HepG2 (cell line): ENCODE measurements around the gene TMEM247. TPM values are rescaled to one million over a fixed set of nuclear protein-coding genes. Genes with fewer than 3 reads are reported as not detected.

Experiments
- ATAC-seq: fragments of 200-7000 bp; cut with Tn5 transposase; 3 replicates; pipeline ENCODE4 v1.9.1; 2020; ENCODE audit warnings: mild to moderate bottlenecking, moderate library complexity
- BruUV-seq: library from RNA; stranded (reverse); fragments of 400-500 nt; replicated peaks from 2 replicates; lab custom pipeline; 2021; lab: Mats Ljungman, UMichigan
- CTCF ChIA-PET: fragments of 300-600 bp; formaldehyde crosslinking; extraction: SDS; loops from one replicate; lab custom pipeline; 2021; ENCODE audit warnings: low total read pairs, inconsistent platforms, low intra/inter-chr PET ratio; lab: Yijun Ruan, JAX
- POLR2A ChIA-PET: fragments of 350-600 bp; sonication (Branson Sonifier 250); formaldehyde crosslinking; loops from one replicate; lab custom pipeline; 2020; ENCODE audit warnings: antibody characterized with exemption, inconsistent platforms; lab: Yijun Ruan, JAX
- DNase-seq: peaks from one replicate; pipeline ENCODE4 v3.0.0-alpha.2; 2015; ENCODE audit warnings: low spot score
- FAIRE-seq: peaks from 3 replicates; lab custom pipeline; 2011; peaks lifted over from hg19 to GRCh38; lab: Jason Lieb, UNC
- H2AFZ ChIP-seq: one replicate; pipeline ENCODE4 v1.6.1; 2011; ENCODE audit warnings: low read length, inconsistent platforms
- H3K27ac ChIP-seq: fragments of 300-600 bp; 3 replicates; pipeline ENCODE4 v1.8.0; 2011; ENCODE audit warnings: mixed run types, mild to moderate bottlenecking, mixed read lengths, low read length, inconsistent platforms; ENCODE audit not compliant: insufficient read depth; ENCODE audit errors: extremely low read length
- H3K27me3 ChIP-seq, 2 experiments: fragments of 200-600 bp in 1 of 2; 2 replicates in 1 of 2; 3 replicates in 1 of 2; pipeline versions ENCODE4 v1.6.0 to v1.8.0; 2011; ENCODE audit warnings: low read length in 2 of 2, mild to moderate bottlenecking in 2 of 2, moderate library complexity in 2 of 2, inconsistent platforms in 1 of 2; ENCODE audit not compliant: insufficient read depth in 2 of 2, control insufficient read depth in 1 of 2
- H3K36me3 ChIP-seq, 2 experiments: fragments of 200-600 bp in 1 of 2; replicated peaks in 1 of 2; 2 replicates in 1 of 2; 3 replicates in 1 of 2; pipeline versions ENCODE4 v1.5.1 to v1.8.0; 2011; ENCODE audit warnings: low read length in 2 of 2, inconsistent platforms in 1 of 2; ENCODE audit not compliant: insufficient read depth in 2 of 2, control insufficient read depth in 1 of 2
- H3K4me1 ChIP-seq: 2 replicates; pipeline ENCODE4 v1.5.1; 2012; ENCODE audit warnings: low read length, inconsistent platforms; ENCODE audit not compliant: insufficient read depth
- H3K4me2 ChIP-seq: 2 replicates; pipeline ENCODE4 v1.6.0; 2011; ENCODE audit warnings: low read depth, low read length, inconsistent platforms
- H3K4me3 ChIP-seq, 3 experiments: fragments of 200-600 bp in 1 of 3; sonication (generic), shearing (Covaris generic) in 1 of 3; replicated peaks in 1 of 3; 2 replicates each; pipeline ENCODE4 v1.5.1; 2011 to 2016; ENCODE audit warnings: low read length in 3 of 3, inconsistent platforms in 2 of 3, low read depth in 2 of 3, mild to moderate bottlenecking in 2 of 3, control low read depth in 1 of 3, mixed read lengths in 1 of 3; ENCODE audit not compliant: insufficient read depth in 1 of 3
- H3K79me2 ChIP-seq: one replicate; pipeline ENCODE4 v1.6.1; 2011; ENCODE audit warnings: low read length, inconsistent platforms; ENCODE audit not compliant: insufficient read depth
- H3K9ac ChIP-seq: 2 replicates; pipeline ENCODE4 v1.6.0; 2011; ENCODE audit warnings: mild to moderate bottlenecking, low read depth, low read length, inconsistent platforms; ENCODE audit not compliant: insufficient read depth
- H3K9me3 ChIP-seq: 2 replicates; pipeline ENCODE4 v1.5.1; 2012; ENCODE audit warnings: mild to moderate bottlenecking, low read length
- H4K20me1 ChIP-seq: 2 replicates; pipeline ENCODE4 v1.6.0; 2011; ENCODE audit warnings: inconsistent platforms, mild to moderate bottlenecking, low read length, moderate library complexity; ENCODE audit not compliant: insufficient read depth
- AGO2 ChIP-seq: fragments of 200-400 bp; formaldehyde crosslinking; optimal IDR thresholded peaks from 2 replicates; pipeline ENCODE3; 2017; ENCODE audit warnings: mild to moderate bottlenecking, low read depth, low read length, moderate library complexity
- ATF4 ChIP-seq, 2 experiments: fragments of 450-650 bp in 1 of 2; sonication (generic) in 1 of 2; formaldehyde crosslinking; IDR thresholded peaks; 2 replicates each; pipeline versions ENCODE4 v1.5.0 to v1.8.0; 2020 to 2022; ENCODE audit warnings: mild to moderate bottlenecking in 1 of 2, missing genetic modification reagents in 1 of 2
- BCL6 ChIP-seq: IDR thresholded peaks from 2 replicates; pipeline ENCODE4 v1.6.1; 2016; ENCODE audit warnings: missing genetic modification reagents, missing compliant biosample characterization
- CEBPB ChIP-seq: IDR thresholded peaks from 2 replicates; pipeline ENCODE4 v1.6.1; 2011; ENCODE audit warnings: low read depth, low read length, improper control_type of control experiment, borderline replicate concordance
- CENPX ChIP-seq: sonication (generic); formaldehyde crosslinking; IDR thresholded peaks from 2 replicates; pipeline ENCODE4 v1.9.0; 2021; ENCODE audit warnings: mild to moderate bottlenecking, missing genetic modification reagents, moderate library complexity
- DNMT1 ChIP-seq: sonication (generic); formaldehyde crosslinking; IDR thresholded peaks from 2 replicates; pipeline ENCODE4 v1.5.1; 2020; ENCODE audit warnings: mild to moderate bottlenecking, missing genetic modification reagents
- ETV6 ChIP-seq: sonication (generic); formaldehyde crosslinking; conservative IDR thresholded peaks from 2 replicates; pipeline ENCODE4 v1.4.0; 2020; ENCODE audit warnings: missing genetic modification reagents
- HDAC1 ChIP-seq: sonication (generic); formaldehyde crosslinking; IDR thresholded peaks from 2 replicates; pipeline ENCODE4 v1.5.1; 2020; ENCODE audit warnings: mild to moderate bottlenecking, missing genetic modification reagents
- HNRNPL ChIP-seq: fragments of 200-400 bp; formaldehyde crosslinking; IDR thresholded peaks from 2 replicates; pipeline ENCODE4 v1.6.1; 2017; ENCODE audit warnings: mild to moderate bottlenecking, low read depth, low read length
- ISL2 ChIP-seq: sonication (generic); formaldehyde crosslinking; IDR thresholded peaks from 2 replicates; pipeline ENCODE4 v1.5.0; 2020; ENCODE audit warnings: missing genetic modification reagents
- KDM4B ChIP-seq: sonication (generic); formaldehyde crosslinking; IDR thresholded peaks from 2 replicates; pipeline ENCODE4 v1.4.0; 2020; ENCODE audit warnings: missing genetic modification reagents
- MLLT10 ChIP-seq: sonication (generic); formaldehyde crosslinking; IDR thresholded peaks from 2 replicates; pipeline ENCODE4 v1.4.0; 2020; ENCODE audit warnings: missing genetic modification reagents
- MXD4 ChIP-seq: IDR thresholded peaks from 2 replicates; pipeline ENCODE4 v1.6.1; 2016; ENCODE audit warnings: mild to moderate bottlenecking, missing biosample characterization, missing genetic modification reagents
- NRL ChIP-seq: sonication (generic); formaldehyde crosslinking; IDR thresholded peaks from 2 replicates; pipeline ENCODE4 v1.5.0; 2020; ENCODE audit warnings: missing genetic modification reagents, mild to moderate bottlenecking, moderate library complexity, borderline replicate concordance
- RBAK ChIP-seq: sonication (generic); formaldehyde crosslinking; IDR thresholded peaks from 2 replicates; pipeline ENCODE4 v1.5.1; 2020; ENCODE audit warnings: mild to moderate bottlenecking, missing genetic modification reagents
- SIX1 ChIP-seq: sonication (generic); formaldehyde crosslinking; IDR thresholded peaks from 2 replicates; pipeline ENCODE4 v1.4.0; 2020; ENCODE audit warnings: missing genetic modification reagents, borderline replicate concordance
- SIX4 ChIP-seq: sonication (generic); formaldehyde crosslinking; IDR thresholded peaks from 2 replicates; pipeline ENCODE4 v1.4.0; 2020; ENCODE audit warnings: missing genetic modification reagents
- SKIL ChIP-seq: sonication (generic); formaldehyde crosslinking; IDR thresholded peaks from 2 replicates; pipeline ENCODE4 v1.8.0; 2022; ENCODE audit warnings: missing genetic modification reagents, mild to moderate bottlenecking, moderate library complexity, borderline replicate concordance
- SNAI1 ChIP-seq: sonication (generic); formaldehyde crosslinking; IDR thresholded peaks from 2 replicates; pipeline ENCODE4 v1.5.0; 2020; ENCODE audit warnings: mild to moderate bottlenecking, missing genetic modification reagents, borderline replicate concordance
- WIZ ChIP-seq: sonication (generic); formaldehyde crosslinking; IDR thresholded peaks from 2 replicates; pipeline ENCODE4 v1.5.1; 2020; ENCODE audit warnings: mild to moderate bottlenecking, missing genetic modification reagents
- ZBTB7B ChIP-seq: sonication (generic); formaldehyde crosslinking; IDR thresholded peaks from 2 replicates; pipeline ENCODE4 v1.4.0; 2020; ENCODE audit warnings: missing genetic modification reagents
- ZFYVE20 ChIP-seq: sonication (generic); formaldehyde crosslinking; IDR thresholded peaks from 2 replicates; pipeline ENCODE4 v1.8.0; 2023; ENCODE audit warnings: low read depth, mild to moderate bottlenecking, moderate library complexity, missing genetic modification reagents, borderline replicate concordance
- ZMAT5 ChIP-seq: sonication (generic); formaldehyde crosslinking; IDR thresholded peaks from 2 replicates; pipeline ENCODE4 v1.5.0; 2020; ENCODE audit warnings: mild to moderate bottlenecking, low read depth, missing genetic modification reagents, borderline replicate concordance
- ZNF354B ChIP-seq: sonication (generic); formaldehyde crosslinking; IDR thresholded peaks from 2 replicates; pipeline ENCODE4 v1.8.0; 2022; ENCODE audit warnings: mild to moderate bottlenecking, missing genetic modification reagents
- in situ Hi-C: cut with HindIII; loops from 2 replicates; pipeline ENCODE4 v1.10.0; 2017; ENCODE audit warnings: low pct_unique_long_range_greater_than_20kb; ENCODE audit not compliant: extremely low pct_ligation_motif_present
- intact Hi-C: fragments of 100-400 bp; cut with micrococcal nuclease; formaldehyde crosslinking; loops from one replicate; pipeline ENCODE4 v1.10.0; 2022; ENCODE audit not compliant: unreplicated experiment
- polyA plus RNA-seq, 8 experiments: library from polyadenylated mRNA; depleted of rRNA in 3 of 8; stranded (reverse) in 7 of 8; unstranded in 1 of 8; fragments of >200 nt; fragmentation: Illumina TruSeq in 4 of 8; extraction: Trizol in 4 of 8; gene quantifications; 2 replicates each; pipeline versions ENCODE4 v1.2.1 to v1.2.3, GENCODE V29; 2011 to 2016; ENCODE audit warnings: low read depth in 4 of 8, missing spikeins in 1 of 8, mixed read lengths in 1 of 8; ENCODE audit not compliant: insufficient read depth in 1 of 8
- total RNA-seq, 5 experiments: library from RNA; depleted of rRNA; stranded (reverse); fragments of >200 nt; fragmentation: Illumina TruSeq; extraction: Trizol; gene quantifications; 2 replicates each; pipeline ENCODE4 v1.2.3, GENCODE V29; 2016; ENCODE audit warnings: low read depth in 1 of 5

Gene TMEM247
- total and polyA plus RNA-seq, 2 of the 13 experiments (the other 11 are each of a cell fraction or from before 2014, with no cell fraction given) = not detected

DNA sequence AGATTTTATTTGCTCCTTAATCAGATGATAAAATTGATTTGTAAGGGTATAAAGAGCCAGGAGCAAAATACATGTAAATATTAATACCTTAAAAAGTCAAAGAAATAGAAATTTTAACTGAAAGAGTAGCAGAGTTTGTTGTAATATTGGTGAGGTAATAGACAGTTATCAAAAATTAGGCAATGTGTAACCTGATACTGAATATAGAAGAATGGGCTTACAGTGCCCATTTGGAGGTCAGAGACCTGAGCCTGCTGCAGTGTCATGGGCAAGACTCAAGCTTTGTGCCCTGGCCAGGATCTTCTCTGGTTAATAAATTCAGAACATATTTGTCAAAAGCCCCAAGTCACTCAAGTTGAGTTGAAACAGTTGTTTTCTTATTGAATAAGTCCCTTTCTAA lies 29.7 kb upstream of the TMEM247 start:
- Histone ChIP-seq H3K4me1 (peaks cover 8% of the 10 kb centered on the region), H3K27me3 (no peaks in the 10 kb centered on the region), H3K79me2 (no peaks in the 10 kb centered on the region), H3K9ac (no peak overlapping the region), H2AFZ (no peak overlapping the region), H3K4me2 (no peak overlapping the region), H4K20me1 (no peaks in the 10 kb centered on the region), H3K4me3 (no peak overlapping the region), H3K9me3 (no peaks in the 10 kb centered on the region), H3K27ac (no peak overlapping the region), H3K36me3 (no peaks in the 10 kb centered on the region)
- in situ Hi-C loops = no loop called here
- ATAC-seq (0 out of 3 replicates have a peak, but pooled peaks have one; percentile 22), DNase-seq (no peak), FAIRE-seq (no peak)
- intact Hi-C loops = no loop called here
- ChIA-PET CTCF (no interaction called here), POLR2A (no interaction called here)
- no TSS peak for BruUV-seq
- TF ChIP-seq CEBPB (peak; percentile 31; the same call in 1 of the 2 replicates), WIZ (no peak), SIX1 (peak; percentile 86; the same call in 1 of the 2 replicates), ZBTB7B (CRISPR knock-in tag) (no peak), ATF4 (CRISPR knock-in tag; IDR thresholded peaks at IDR 0.05) (no peak), ZFYVE20 (CRISPR knock-in tag) (no peak), SIX4 (CRISPR knock-in tag) (peak; percentile 84; the same call in 1 of the 2 replicates), BCL6 (CRISPR knock-in tag) (no peak), ETV6 (no peak), CENPX (CRISPR knock-in tag) (no peak), SNAI1 (CRISPR knock-in tag) (no peak), ISL2 (CRISPR knock-in tag) (no peak), RBAK (CRISPR knock-in tag) (no peak), MLLT10 (CRISPR knock-in tag) (no peak), NRL (CRISPR knock-in tag) (no peak), ZMAT5 (CRISPR knock-in tag) (no peak), AGO2 (no peak), MXD4 (CRISPR knock-in tag) (no peak), HDAC1 (CRISPR knock-in tag) (no peak), DNMT1 (no peak), KDM4B (no peak), HNRNPL (no peak), SKIL (CRISPR knock-in tag) (no peak), ZNF354B (no peak)
